Measurements from ENCODE around the gene EDEM3.
"Not testable (repeated sequence)": the region's sequence is repeated elsewhere in the genome, so short reads cannot be mapped to it uniquely, and the experiment has no call there.

EDEM3 gene, protein sequence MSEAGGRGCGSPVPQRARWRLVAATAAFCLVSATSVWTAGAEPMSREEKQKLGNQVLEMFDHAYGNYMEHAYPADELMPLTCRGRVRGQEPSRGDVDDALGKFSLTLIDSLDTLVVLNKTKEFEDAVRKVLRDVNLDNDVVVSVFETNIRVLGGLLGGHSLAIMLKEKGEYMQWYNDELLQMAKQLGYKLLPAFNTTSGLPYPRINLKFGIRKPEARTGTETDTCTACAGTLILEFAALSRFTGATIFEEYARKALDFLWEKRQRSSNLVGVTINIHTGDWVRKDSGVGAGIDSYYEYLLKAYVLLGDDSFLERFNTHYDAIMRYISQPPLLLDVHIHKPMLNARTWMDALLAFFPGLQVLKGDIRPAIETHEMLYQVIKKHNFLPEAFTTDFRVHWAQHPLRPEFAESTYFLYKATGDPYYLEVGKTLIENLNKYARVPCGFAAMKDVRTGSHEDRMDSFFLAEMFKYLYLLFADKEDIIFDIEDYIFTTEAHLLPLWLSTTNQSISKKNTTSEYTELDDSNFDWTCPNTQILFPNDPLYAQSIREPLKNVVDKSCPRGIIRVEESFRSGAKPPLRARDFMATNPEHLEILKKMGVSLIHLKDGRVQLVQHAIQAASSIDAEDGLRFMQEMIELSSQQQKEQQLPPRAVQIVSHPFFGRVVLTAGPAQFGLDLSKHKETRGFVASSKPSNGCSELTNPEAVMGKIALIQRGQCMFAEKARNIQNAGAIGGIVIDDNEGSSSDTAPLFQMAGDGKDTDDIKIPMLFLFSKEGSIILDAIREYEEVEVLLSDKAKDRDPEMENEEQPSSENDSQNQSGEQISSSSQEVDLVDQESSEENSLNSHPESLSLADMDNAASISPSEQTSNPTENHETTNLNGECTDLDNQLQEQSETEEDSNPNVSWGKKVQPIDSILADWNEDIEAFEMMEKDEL

DNA sequence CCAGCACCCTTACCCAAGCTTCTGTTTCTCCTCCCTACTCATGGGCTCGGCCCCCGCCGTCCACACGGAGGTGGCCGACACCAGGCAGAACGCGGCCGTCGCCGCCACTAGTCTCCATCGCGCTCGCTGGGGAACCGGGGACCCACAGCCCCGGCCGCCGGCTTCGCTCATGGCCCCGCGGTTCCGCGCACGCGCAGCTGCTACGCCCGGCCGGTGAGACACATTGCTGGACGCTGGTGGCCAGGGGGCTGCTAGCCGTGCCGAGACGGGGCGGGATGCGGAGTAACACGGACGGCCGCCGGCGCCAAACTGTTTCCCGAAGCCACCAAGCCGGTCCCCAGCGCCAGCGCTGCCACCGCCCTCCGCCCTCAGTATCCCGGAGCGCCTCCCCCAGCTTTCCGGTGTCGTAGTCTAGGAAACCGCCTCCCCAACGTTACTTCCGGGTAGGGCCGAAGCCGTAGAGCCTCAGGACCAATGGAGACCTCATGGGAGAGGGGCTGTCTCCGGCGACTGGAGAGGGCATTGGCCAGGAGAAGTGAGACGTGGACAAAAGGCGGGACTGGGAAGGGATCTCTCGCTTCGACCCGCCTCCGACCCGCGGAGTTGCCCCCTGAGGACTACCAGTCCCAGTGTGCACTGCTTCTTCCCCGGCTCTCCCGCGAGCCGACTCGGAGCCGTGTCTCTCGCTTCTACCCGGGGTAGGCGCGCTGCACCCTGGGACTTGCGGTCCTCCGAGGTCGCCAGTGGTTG is at the start of gene EDEM3:
EDEM3 (minus strand) TSS at position 383 of the 750 bp plus-strand sequence; CDS start at position 171, 212 bp downstream.
- peak; percentile 94 to 100 (median 99) for DNase-seq
- intact Hi-C loops (cut with DNase I), result loop anchor here (2.0 kb wide), 1 partner anchor 402 kb away; the partner anchor contains the start of genes SWT1 and TRMT1L

DNA sequence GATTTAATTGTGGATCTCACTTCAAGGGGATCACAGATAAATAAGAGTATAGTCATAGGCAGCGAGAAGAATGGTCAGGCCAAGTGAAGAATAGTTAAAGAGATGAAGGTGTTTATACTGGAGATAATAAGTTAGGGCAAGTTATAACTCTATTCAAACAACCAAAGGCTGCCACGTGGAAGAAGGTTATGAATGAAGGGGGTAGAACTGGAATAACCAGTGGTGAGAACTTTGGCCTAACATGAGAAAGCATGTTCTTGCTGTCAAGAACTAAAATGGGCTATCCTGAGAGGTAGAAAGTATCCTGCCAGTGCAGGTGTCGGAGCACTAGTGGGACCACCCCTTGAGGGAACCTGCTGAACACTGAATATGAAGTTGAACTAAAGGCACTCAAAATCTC is 49.6 kb upstream of the EDEM3 start:
- DNase-seq, result no peak
- intact Hi-C loops (cut with DNase I), result no loop called here

DNA sequence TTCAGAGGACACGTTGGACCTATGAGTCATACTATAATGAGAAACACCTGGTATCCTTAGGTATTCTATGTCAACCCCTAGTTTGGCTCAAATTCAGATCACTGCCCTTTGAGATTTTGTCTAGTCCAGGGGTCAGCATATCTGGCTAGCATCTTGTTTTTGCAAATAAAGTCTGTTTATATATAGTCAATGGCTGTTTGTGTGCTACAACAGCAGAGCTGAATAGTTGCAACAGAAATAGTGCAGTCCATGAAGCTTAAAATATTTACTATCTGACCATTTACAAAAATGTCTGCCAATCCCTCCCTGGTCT is 48.5 kb upstream of the EDEM3 start:
- DNase-seq, result no peak
- intact Hi-C loops (cut with DNase I), result no loop called here

DNA sequence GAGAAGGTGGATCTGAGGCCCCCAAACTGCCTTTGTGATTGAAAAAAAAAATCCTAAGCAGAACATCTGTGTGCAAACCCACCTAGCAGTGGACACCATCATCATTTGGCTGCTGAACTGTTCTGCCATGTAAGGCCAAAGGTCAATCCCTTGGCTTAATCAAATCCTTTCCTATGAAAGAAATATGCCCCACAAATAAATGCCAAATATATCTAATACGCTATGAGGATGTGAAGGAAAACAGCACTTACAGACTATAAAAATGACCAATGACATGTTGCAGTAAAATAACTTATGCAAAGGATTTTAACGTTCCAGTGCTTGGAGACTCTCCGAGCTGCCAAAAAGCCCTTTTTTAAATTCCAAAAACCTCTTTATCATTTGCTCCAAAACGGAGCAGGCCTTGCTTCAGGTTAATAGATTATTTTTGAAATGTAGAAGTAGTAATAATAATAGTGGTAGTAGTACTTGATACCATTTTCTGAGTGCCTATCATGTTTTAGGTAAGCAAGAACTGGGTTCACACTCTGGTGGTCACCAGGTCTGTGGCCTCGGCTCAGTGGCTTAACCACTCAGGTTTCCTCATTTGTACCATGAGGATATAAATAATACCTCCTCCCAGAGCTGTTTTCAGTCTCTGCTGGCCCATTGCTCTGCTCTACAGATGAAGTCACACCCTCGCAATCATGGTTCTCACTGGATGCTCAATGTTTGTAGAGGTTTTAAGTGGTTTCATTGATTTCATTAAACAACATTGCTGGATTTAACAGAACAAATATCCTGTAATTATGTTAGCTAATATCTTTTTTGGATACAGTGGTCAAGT is 47.9 kb upstream of the EDEM3 start:
- no peak for DNase-seq
- intact Hi-C loops (cut with DNase I), result no loop called here

DNA sequence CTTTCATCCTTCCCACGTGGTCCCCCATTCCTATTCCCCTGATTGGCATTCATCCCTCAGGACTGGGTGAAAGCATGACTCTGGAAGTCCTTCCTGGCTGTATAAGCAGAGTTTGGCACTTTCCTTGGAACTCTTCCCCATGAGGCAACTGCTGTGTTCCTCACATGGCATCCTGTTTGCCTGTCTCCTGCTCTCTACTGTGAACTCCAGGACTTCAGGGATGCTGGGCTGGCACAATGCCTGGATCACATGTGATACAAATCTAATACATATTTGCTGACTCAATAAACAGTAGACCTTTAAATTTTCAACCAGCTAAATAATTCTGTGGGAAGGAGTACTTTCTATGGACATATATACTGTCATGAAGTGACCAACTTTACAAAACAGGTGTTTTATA is 46.8 kb upstream of the EDEM3 start:
- DNase-seq, result no peak
- intact Hi-C loops (cut with DNase I), result no loop called here

DNA sequence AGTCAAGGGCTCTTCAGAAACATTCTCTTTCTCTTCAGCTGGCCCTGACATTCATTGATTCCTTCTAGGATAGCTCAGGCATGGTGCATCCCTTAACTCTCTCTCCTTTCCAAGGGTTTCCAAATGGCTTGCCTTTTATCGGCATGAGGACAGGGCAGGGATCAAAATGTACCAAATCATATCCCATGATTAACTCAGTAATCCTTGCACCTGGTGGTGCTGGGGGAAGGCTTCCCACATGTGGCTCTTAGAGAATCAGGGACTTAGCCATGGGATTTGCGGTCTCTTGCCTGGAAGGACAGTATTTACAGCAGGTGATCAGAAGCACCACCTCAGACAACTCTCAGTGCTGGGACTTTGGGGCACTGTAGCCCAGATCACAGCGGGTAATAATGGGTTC is 46.2 kb upstream of the EDEM3 start:
- no peak for DNase-seq
- intact Hi-C loops (cut with DNase I), result no loop called here

DNA sequence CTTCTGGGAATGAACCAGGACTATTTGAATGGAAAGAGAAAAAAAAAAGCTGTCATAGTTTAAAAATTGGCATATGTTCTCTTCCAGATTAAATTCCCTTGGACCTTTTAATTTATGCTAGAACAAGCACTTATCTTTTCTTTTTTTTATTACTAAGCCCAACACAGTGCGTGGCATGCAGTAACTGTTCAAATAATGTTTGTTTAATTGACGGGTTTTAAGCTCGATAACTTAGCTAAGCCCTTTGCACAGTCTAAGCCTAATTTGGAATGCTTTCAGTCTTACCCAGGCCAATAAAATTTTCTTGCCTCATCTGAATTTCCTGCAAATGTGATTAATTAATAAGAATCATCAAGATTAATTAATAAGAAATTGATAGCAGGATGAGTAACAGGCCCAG is 39.3 kb upstream of the EDEM3 start:
- DNase-seq, result no peak
- intact Hi-C loops (cut with DNase I), result no loop called here

DNA sequence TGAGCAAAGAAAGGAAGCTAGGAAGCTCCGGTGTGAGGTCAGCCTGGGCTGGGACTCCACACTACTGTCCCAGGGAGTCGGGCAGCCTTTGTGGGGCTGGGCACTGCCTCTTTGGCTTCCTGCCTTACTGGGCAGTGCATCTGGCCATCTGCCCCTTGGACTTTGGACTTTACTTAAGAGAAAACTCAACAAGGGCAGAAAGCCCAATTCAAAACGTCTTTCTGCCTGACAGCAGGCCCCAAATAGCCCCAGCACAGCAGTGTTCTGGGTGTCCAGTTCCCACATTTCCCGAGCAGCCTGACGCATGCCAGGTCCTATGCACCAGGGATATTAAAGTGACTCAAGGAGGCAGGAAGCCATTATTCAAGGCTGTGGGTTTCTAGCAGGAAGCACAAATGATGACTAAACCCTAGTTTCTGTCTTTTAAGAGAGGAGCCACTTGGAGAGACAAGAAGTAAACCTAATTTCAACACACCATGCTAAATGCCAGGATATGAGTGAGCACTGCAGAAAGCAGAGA is 37.9 kb upstream of the EDEM3 start:
- intact Hi-C loops (cut with DNase I), result no loop called here
- DNase-seq, result peak in 38 of 42 donors; percentile 7 to 87 (median 50)

DNA sequence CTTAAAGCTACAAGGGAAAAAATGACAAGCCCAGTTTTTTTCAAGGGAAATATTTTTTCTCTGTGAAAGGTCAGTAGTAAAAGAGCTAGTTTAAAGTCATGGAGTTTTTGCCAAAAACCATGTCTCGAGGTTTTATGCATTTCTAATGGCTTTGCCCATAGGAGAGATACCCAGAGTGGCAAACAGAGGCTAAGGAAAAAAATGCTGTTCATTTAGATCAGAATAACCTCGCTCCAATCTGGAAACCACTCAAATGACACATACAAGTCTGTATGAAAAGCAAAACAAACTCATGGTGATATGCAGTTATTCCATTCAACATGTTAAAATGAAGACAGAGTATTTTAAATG is 36.9 kb upstream of the EDEM3 start:
- DNase-seq, result no peak
- intact Hi-C loops (cut with DNase I), result no loop called here

DNA sequence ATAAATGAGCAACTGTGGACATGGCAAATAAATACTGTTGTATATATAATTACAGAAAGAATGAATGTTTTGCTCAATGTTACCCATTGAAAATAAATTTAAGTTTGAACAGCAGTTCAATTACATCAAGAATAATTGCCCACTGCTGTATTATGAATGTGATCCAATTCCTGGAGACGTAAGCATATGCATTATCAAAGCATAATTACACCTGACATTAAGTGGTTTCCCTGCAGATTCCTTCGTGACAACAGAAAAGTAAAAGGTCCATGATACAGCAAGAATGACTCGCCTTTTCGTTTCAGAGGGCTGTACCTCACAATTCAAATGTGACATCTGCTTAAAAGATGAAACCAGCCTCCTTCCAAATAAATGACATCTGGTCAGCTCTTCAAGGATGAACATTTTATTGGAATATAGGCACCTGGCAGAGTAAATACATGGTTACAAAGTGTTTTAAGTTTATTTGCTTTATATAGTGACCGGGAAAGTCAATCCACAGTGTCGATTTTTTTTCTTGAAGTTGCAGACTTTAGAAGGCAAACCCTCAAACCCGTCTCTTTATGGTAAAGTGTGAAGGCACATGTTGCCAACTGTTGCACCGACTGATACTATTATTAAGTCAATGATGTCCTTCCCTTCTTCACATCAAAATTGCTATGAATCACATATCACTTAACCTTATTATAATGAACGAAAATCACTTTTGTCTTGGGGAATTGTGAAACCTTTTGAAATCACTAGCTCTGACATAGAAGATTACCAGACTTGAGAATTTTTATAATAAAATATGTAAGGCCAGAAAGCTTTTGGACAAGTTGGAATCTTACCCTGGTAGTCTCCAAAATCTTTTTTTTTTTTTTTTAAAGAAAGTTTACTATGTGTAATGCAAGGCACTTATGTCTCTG is 36.2 kb upstream of the EDEM3 start:
- DNase-seq, result no peak

DNA sequence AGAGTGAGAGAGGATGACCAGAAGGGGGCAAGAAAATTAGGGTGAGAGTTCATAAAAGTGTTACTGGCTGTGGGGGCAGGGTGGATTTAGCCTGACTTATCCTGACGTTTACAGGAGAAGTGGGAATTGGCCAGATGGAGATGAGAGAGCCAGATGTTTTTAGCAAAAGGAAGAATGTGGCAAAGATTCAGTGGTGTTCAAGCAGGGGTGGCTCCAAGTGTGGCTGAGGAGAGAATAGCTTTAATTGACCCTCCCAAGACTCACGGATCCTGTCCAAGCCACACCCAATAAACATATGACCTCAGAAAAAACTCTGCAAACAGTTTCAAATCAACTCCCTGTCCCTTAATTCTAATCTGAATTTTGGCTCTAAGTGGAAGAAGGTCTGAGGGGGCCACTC is 35.2 kb upstream of the EDEM3 start:
- DNase-seq, result no peak
- intact Hi-C loops (cut with DNase I), result no loop called here

More for the DNA sequence above, 36.2 kb upstream of the EDEM3 start:
- intact Hi-C loops (cut with DNase I), result no loop called here

DNA sequence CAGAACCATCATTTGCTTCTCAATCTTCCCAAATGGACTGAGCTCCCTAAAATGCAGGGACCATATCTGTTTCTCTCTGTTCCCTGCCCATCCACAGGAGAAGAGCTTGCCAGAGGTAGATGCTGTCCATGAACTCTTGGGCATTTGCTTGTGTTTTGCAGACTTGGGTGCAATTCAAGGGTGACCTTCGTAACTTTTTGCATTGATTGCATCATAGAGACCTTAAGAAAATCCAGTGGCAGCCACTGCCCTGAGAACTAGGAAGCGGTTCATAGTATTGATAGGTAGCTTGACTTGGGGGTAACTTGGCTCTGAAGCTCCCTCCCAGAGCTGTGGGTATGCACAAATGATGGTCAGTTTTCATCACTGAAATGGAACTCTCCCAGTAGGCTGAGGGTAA is 34.3 kb upstream of the EDEM3 start:
- no peak for DNase-seq
- intact Hi-C loops (cut with DNase I), result no loop called here

DNA sequence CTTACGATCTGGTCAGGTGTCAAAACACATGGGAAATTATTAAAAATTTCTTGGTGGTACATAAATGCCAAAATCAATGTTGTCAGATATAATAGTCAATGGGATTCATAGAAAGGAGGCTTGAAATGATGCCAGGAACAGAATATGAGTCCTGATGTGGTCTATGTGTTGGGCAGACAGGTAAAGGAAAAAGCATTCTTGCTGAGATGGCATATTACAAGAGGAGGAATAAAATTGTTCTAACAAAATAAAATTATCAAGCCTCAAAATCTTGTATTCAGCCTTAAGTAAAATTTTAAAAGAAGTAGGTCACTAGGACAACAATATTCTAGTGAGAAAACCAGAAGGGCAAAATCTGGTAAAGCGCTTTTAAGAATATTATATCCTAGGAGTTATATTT is 30.9 kb upstream of the EDEM3 start:
- no peak for DNase-seq
- intact Hi-C loops (cut with DNase I), result no loop called here

DNA sequence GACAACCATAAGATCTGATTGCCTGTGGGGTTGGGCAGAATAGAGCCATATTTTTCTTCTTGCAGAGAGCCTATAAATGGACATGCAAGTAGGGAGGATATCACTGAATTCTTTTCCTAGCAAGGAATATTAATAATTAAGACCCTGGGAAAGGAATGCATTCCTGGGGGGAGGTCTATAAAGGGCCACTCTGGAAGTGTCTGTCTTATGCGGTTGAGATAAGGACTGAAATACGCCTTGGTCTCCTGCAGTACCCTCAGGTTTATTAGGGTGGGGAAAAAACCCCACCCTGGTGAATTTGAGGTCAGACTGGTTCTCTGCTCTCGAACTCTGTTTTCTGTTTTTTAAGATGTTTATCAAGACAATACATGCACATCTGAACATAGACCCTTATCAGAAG is 29.1 kb upstream of the EDEM3 start:
- intact Hi-C loops (cut with DNase I); DNase-seq: not testable (repeated sequence)

DNA sequence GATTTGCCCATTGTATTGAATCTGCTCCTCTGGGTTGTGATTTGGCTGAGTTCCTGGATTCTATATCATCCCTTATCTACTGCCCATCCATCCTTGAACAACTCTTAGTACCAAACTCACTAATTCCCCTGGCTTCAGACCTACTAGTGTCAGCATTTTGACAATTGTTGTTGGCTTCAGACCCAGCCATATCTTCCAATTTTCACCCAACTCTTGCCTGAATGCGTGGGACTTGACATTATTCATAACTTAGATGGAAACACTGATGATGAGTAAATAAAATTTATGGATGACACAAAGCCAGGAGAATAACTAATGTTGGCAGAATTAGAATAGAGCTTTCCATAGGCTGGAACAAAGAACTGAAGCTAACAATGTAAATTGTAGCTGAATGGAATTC is 27.3 kb upstream of the EDEM3 start:
- no peak for DNase-seq
- intact Hi-C loops (cut with DNase I), result no loop called here

DNA sequence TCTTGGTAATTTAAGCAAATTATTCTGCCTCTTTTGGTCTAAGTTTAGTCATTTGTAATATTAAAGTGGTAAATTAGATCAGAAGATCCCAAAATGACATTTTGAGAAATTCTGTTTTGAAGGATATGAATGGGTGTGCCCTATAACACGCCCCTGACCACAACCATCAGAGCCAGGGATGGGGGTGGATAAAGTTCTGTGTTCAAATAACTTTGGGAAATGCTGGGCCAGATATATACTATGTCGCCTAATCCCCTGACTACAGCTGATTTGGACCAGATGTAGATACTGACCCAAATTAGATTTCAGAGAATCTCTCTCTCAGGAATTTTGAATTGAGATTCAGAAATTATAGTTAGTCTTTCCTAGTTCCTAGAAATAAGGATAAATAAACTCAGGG is 21.2 kb upstream of the EDEM3 start:
- no peak for DNase-seq
- intact Hi-C loops (cut with DNase I), result no loop called here

DNA sequence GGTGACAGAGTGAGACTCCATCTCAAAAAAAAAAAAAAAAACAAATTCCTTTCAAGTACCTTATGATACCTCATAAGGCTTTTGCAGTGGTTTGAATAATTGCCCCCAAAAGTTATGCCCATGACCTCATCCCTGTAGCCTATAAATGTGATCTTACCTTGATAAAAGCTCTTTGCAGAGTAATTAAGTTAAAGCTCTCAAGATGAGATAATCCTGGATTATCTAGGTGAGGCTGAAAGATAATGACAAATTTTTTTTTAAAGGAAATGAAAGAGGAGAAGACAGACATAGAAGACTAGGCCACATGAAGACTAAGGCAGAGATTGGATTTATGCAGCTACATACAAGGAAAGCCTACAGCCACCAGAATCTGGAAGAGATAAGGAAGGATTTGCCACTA is 20.7 kb upstream of the EDEM3 start:
- DNase-seq, result no peak
- intact Hi-C loops (cut with DNase I), result no loop called here
